Measurements from ENCODE around the gene DIS3L2.

Gene DIS3L2

GRCh38 chr2:232210306-232210705 is 248.8 kb downstream of the DIS3L2 start:
- H3K4me1 ChIP-seq (ENCODE audit: control insufficient read depth, insufficient read depth, low read length, unreplicated experiment), result no peaks in the 10 kb centered on the region
- peaks cover 12% of the 10 kb centered on the region; the same call in 1 of the 2 replicates for H3K36me3 ChIP-seq (ENCODE audit: insufficient read depth, low read length)
- H3K79me2 ChIP-seq (ENCODE audit: control insufficient read depth, insufficient read depth, low read length, unreplicated experiment), result no peaks in the 10 kb centered on the region
- no peak overlapping the region for H3K27ac ChIP-seq (ENCODE audit: low read depth, low read length)
- H3K27me3 ChIP-seq (ENCODE audit: insufficient read depth, low read length), result no peaks in the 10 kb centered on the region
- no peak overlapping the region for H2AFZ ChIP-seq (ENCODE audit: low read length, unreplicated experiment)
- H3K4me3 ChIP-seq (ENCODE audit: low read depth, low read length), result no peak overlapping the region

DNA sequence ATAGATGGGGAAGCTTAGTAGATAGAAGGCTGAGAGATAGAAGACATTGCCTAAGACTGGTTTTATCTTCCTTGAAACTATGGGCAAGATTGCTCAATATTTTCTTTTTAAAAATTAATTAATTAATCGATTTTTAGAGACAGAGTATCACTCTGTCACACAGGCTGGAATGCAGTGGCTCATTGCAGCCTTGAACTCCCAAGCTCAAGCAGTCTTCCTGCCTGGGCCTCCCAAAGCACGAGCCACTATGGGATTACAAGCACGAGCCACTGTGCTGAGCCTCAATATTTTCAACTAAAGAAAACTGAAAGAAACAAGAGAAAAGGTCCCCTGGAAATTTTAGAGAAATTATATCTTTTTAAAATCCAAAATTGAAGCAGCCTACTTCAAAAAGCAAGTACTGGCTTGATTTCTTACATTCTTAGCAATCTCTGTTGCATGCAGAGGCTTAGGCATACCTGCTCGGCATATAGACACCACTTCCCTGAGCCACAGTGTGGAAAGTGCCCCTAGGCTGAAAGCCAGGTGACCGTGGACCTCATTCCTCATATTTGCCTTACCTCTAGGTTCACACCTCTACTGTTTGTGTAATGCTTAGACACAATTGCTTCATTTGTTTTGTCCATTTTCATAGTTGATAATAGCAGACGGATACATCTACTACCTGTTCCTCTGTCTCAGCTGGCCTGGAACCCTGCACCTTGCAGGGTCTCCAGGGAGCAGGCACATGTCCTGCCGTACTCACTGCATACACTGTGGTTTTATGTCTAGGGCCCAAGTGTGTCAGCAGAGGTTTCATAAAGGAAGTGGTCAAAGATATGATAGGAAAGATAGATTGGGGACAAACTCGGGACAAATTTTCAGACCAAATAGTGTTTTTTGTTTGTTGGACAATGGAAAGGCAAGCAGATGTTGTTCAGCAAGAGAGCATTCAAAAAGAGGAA is 250.5 kb downstream of the DIS3L2 start:
- H2AFZ ChIP-seq (ENCODE audit: low read length, unreplicated experiment), result no peak overlapping the region
- no peak overlapping the region for H3K4me3 ChIP-seq (ENCODE audit: low read depth, low read length)
- no peak overlapping the region for H3K27ac ChIP-seq (ENCODE audit: low read depth, low read length)
- no peaks in the 10 kb centered on the region for H3K79me2 ChIP-seq (ENCODE audit: control insufficient read depth, insufficient read depth, low read length, unreplicated experiment)
- peaks cover 12% of the 10 kb centered on the region; the same call in 1 of the 2 replicates for H3K36me3 ChIP-seq (ENCODE audit: insufficient read depth, low read length)
- H3K4me1 ChIP-seq (ENCODE audit: control insufficient read depth, insufficient read depth, low read length, unreplicated experiment), result no peaks in the 10 kb centered on the region
- H3K27me3 ChIP-seq (ENCODE audit: insufficient read depth, low read length), result no peaks in the 10 kb centered on the region

GRCh38 chr2:232213176-232213575 is 251.7 kb downstream of the DIS3L2 start:
- Histone ChIP-seq H3K4me1 (ENCODE audit: control insufficient read depth, insufficient read depth, low read length, unreplicated experiment) (no peaks in the 10 kb centered on the region), H2AFZ (ENCODE audit: low read length, unreplicated experiment) (no peak overlapping the region), H3K27me3 (ENCODE audit: insufficient read depth, low read length) (no peaks in the 10 kb centered on the region), H3K36me3 (ENCODE audit: insufficient read depth, low read length) (peaks cover 12% of the 10 kb centered on the region; the same call in 1 of the 2 replicates), H3K4me3 (ENCODE audit: low read depth, low read length) (no peak overlapping the region), H3K27ac (ENCODE audit: low read depth, low read length) (no peak overlapping the region), H3K79me2 (ENCODE audit: control insufficient read depth, insufficient read depth, low read length, unreplicated experiment) (no peaks in the 10 kb centered on the region)

GRCh38 chr2:232214053-232214452 is 252.5 kb downstream of the DIS3L2 start:
- Histone ChIP-seq H3K4me3 (ENCODE audit: low read depth, low read length) (no peak overlapping the region), H3K36me3 (ENCODE audit: insufficient read depth, low read length) (peaks cover 12% of the 10 kb centered on the region; the same call in 1 of the 2 replicates), H3K4me1 (ENCODE audit: control insufficient read depth, insufficient read depth, low read length, unreplicated experiment) (no peaks in the 10 kb centered on the region), H3K27ac (ENCODE audit: low read depth, low read length) (no peak overlapping the region), H2AFZ (ENCODE audit: low read length, unreplicated experiment) (no peak overlapping the region), H3K27me3 (ENCODE audit: insufficient read depth, low read length) (no peaks in the 10 kb centered on the region), H3K79me2 (ENCODE audit: control insufficient read depth, insufficient read depth, low read length, unreplicated experiment) (no peaks in the 10 kb centered on the region)

DNA sequence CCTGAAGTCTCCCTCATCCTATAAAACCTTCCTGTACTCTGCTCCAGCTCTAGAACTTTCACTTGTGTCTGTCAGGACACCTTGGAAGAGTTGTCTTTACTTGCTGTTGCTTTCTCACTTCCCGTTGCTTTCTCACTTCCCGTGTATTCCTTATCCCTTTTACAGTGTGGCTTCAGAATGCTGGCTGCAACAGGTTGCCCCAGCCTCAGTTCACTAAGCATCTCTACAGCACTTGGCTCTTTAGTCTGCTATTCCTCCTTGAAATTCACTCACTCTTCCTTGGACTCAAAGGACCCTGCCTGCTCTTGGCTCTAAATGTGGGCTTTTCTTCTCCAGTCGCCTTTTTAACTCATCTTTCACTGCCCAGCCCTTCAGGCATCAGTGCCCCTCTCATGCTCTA is 254.5 kb downstream of the DIS3L2 start:
- Histone ChIP-seq H2AFZ (ENCODE audit: low read length, unreplicated experiment) (no peak overlapping the region), H3K4me3 (ENCODE audit: low read depth, low read length) (no peak overlapping the region), H3K27me3 (ENCODE audit: insufficient read depth, low read length) (no peaks in the 10 kb centered on the region)

GRCh38 chr2:232218778-232219495 is 257.4 kb downstream of the DIS3L2 start:
- Histone ChIP-seq H3K27ac (ENCODE audit: low read depth, low read length) (no peak overlapping the region), H3K27me3 (ENCODE audit: insufficient read depth, low read length) (no peaks in the 10 kb centered on the region), H3K4me3 (ENCODE audit: low read depth, low read length) (no peak overlapping the region), H3K36me3 (ENCODE audit: insufficient read depth, low read length) (no peaks in the 10 kb centered on the region), H3K4me1 (ENCODE audit: control insufficient read depth, insufficient read depth, low read length, unreplicated experiment) (no peaks in the 10 kb centered on the region), H2AFZ (ENCODE audit: low read length, unreplicated experiment) (no peak overlapping the region), H3K79me2 (ENCODE audit: control insufficient read depth, insufficient read depth, low read length, unreplicated experiment) (no peaks in the 10 kb centered on the region)

More for the DNA sequence above, 254.5 kb downstream of the DIS3L2 start:
- Histone ChIP-seq H3K4me1 (ENCODE audit: control insufficient read depth, insufficient read depth, low read length, unreplicated experiment) (no peaks in the 10 kb centered on the region), H3K27ac (ENCODE audit: low read depth, low read length) (no peak overlapping the region), H3K36me3 (ENCODE audit: insufficient read depth, low read length) (no peaks in the 10 kb centered on the region), H3K79me2 (ENCODE audit: control insufficient read depth, insufficient read depth, low read length, unreplicated experiment) (no peaks in the 10 kb centered on the region)

DNA sequence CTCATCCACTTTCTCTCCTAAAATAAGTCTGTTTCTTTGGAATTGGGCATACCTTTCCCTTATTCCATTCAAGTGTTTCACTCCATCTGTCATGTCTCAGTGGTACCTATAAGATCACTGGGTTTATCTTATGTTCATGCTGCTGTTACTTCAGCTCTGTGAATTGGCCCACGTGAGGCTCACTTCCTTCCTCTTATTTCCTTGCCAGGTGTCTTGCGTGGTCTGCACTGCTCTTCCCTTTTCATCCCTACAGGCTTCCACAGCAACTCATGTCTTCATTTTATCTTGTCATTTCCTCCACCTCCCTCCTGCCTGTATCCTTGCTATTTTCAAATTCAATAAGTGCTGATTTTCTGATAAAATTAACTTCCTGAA is 258.0 kb downstream of the DIS3L2 start:
- no peak overlapping the region for H2AFZ ChIP-seq (ENCODE audit: low read length, unreplicated experiment)
- H3K79me2 ChIP-seq (ENCODE audit: control insufficient read depth, insufficient read depth, low read length, unreplicated experiment), result no peaks in the 10 kb centered on the region
- no peaks in the 10 kb centered on the region for H3K4me1 ChIP-seq (ENCODE audit: control insufficient read depth, insufficient read depth, low read length, unreplicated experiment)
- H3K27ac ChIP-seq (ENCODE audit: low read depth, low read length), result no peak overlapping the region
- no peak overlapping the region for H3K4me3 ChIP-seq (ENCODE audit: low read depth, low read length)
- H3K36me3 ChIP-seq (ENCODE audit: insufficient read depth, low read length), result no peaks in the 10 kb centered on the region
- H3K27me3 ChIP-seq (ENCODE audit: insufficient read depth, low read length), result no peaks in the 10 kb centered on the region

DNA sequence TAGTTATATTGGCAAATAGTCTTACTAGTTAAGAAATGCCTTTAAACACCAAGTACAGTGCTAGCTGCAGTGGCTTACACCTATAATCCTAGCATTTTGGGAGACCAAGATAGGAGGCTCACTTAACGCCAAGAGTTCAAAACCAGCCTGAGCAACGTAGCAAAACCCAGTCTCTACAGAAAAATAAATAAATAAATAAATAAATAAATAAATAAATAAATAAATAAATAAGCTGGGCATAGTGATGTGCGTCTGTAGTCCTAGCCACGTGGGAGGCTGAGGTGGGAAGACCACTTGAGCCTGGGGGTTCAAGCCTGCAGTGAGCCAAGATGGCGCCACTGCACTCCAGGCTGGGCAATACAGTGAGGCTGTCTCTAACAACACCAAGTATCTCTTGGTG is 258.4 kb downstream of the DIS3L2 start:
- H3K27me3 ChIP-seq (ENCODE audit: insufficient read depth, low read length), result no peaks in the 10 kb centered on the region
- no peaks in the 10 kb centered on the region for H3K79me2 ChIP-seq (ENCODE audit: control insufficient read depth, insufficient read depth, low read length, unreplicated experiment)
- H3K27ac ChIP-seq (ENCODE audit: low read depth, low read length), result no peak overlapping the region
- no peaks in the 10 kb centered on the region for H3K36me3 ChIP-seq (ENCODE audit: insufficient read depth, low read length)
- no peak overlapping the region for H3K4me3 ChIP-seq (ENCODE audit: low read depth, low read length)
- H2AFZ ChIP-seq (ENCODE audit: low read length, unreplicated experiment), result no peak overlapping the region
- no peaks in the 10 kb centered on the region for H3K4me1 ChIP-seq (ENCODE audit: control insufficient read depth, insufficient read depth, low read length, unreplicated experiment)

- H3K27me3 ChIP-seq (ENCODE audit: insufficient read depth, low read length), result no peaks in the 10 kb centered on the region
- no peaks in the 10 kb centered on the region for H3K36me3 ChIP-seq (ENCODE audit: insufficient read depth, low read length)
- no peaks in the 10 kb centered on the region for H3K4me1 ChIP-seq (ENCODE audit: control insufficient read depth, insufficient read depth, low read length, unreplicated experiment)
- H3K27ac ChIP-seq (ENCODE audit: low read depth, low read length), result no peak overlapping the region
- no peak overlapping the region for H2AFZ ChIP-seq (ENCODE audit: low read length, unreplicated experiment)
- H3K4me3 ChIP-seq (ENCODE audit: low read depth, low read length), result no peak overlapping the region
- H3K79me2 ChIP-seq (ENCODE audit: control insufficient read depth, insufficient read depth, low read length, unreplicated experiment), result no peaks in the 10 kb centered on the region
Measured at GRCh38 chr2:232225429-232225828, 263.9 kb downstream of the DIS3L2 start.

- no peak overlapping the region for H3K4me3 ChIP-seq (ENCODE audit: low read depth, low read length)
- no peaks in the 10 kb centered on the region for H3K27me3 ChIP-seq (ENCODE audit: insufficient read depth, low read length)
- H3K36me3 ChIP-seq (ENCODE audit: insufficient read depth, low read length), result no peaks in the 10 kb centered on the region
- no peak overlapping the region for H2AFZ ChIP-seq (ENCODE audit: low read length, unreplicated experiment)
- no peaks in the 10 kb centered on the region for H3K79me2 ChIP-seq (ENCODE audit: control insufficient read depth, insufficient read depth, low read length, unreplicated experiment)
- H3K4me1 ChIP-seq (ENCODE audit: control insufficient read depth, insufficient read depth, low read length, unreplicated experiment), result no peaks in the 10 kb centered on the region
- no peak overlapping the region for H3K27ac ChIP-seq (ENCODE audit: low read depth, low read length)
Measured at GRCh38 chr2:232225895-232226294, 264.4 kb downstream of the DIS3L2 start.

Data from ACC112 (cell line).